ENCODE results near the gene CHAF1B.
"Not testable (repeated sequence)": the region's sequence is repeated elsewhere in the genome, so short reads cannot be mapped to it uniquely, and the experiment has no call there.

The CHAF1B gene

GRCh38 chr21:36385233-36386030, at the start of gene CHAF1B:
CHAF1B (plus strand) TSS chr21:36385392; CDS start chr21:36386137, 745 bp downstream.
- H3K9me3 Mint-ChIP-seq: no peaks in the 10 kb centered on the region
- no peaks in the 10 kb centered on the region for H3K36me3 Mint-ChIP-seq (ENCODE audit: low read depth)
- H3K4me1 Mint-ChIP-seq (ENCODE audit: low read depth): no peaks in the 10 kb centered on the region
- H3K27ac Mint-ChIP-seq: no peak within 1 kb of the TSS
- H3K4me3 Mint-ChIP-seq: peak within 1 kb of the TSS; percentile 52
- H3K27me3 Mint-ChIP-seq: no peaks in the 10 kb centered on the region
- intact Hi-C loops (cut with micrococcal nuclease): no loop called here

DNA sequence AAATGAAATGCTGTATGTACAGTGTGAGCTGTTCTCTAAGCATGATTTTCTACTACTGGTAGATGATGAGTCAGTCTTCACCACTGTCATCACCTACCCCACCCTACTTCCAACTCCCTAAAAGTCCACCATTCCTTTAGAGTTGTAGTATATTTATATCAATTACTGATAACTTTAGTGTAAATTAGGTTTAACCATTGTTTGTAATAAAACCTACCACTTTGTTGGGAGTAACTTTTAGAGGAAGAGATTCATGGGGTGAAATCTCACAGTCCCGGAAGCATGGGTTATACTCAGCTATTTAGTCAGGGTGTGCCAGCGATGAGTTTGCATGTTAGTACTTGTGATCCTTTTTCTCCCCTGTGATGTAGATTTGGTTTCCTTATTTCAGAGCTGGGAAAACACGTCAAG, 48.1 kb upstream of the CHAF1B start:
- Mint-ChIP-seq H3K9me3 (no peaks in the 10 kb centered on the region), H3K4me1 (ENCODE audit: low read depth) (no peaks in the 10 kb centered on the region), H3K36me3 (ENCODE audit: low read depth) (peaks cover 98% of the 10 kb centered on the region), H3K4me3 (no peak overlapping the region), H3K27ac (no peak overlapping the region), H3K27me3 (no peaks in the 10 kb centered on the region)
- intact Hi-C loops (cut with micrococcal nuclease): no loop called here

GRCh38 chr21:36338975-36339374, 46.2 kb upstream of the CHAF1B start:
- no peaks in the 10 kb centered on the region for H3K9me3 Mint-ChIP-seq
- peaks cover 100% of the 10 kb centered on the region for H3K36me3 Mint-ChIP-seq (ENCODE audit: low read depth)
- intact Hi-C loops (cut with micrococcal nuclease): no loop called here
- H3K27ac Mint-ChIP-seq: no peak overlapping the region
- no peak overlapping the region for H3K4me3 Mint-ChIP-seq
- H3K27me3 Mint-ChIP-seq: no peaks in the 10 kb centered on the region
- no peaks in the 10 kb centered on the region for H3K4me1 Mint-ChIP-seq (ENCODE audit: low read depth)

GRCh38 chr21:36342581-36342980, 42.6 kb upstream of the CHAF1B start:
- H3K36me3 Mint-ChIP-seq (ENCODE audit: low read depth): peaks cover 100% of the 10 kb centered on the region
- intact Hi-C loops (cut with micrococcal nuclease); H3K27ac Mint-ChIP-seq; H3K9me3 Mint-ChIP-seq; H3K4me3 Mint-ChIP-seq; H3K27me3 Mint-ChIP-seq; H3K4me1 Mint-ChIP-seq (ENCODE audit: low read depth): not testable (repeated sequence)

GRCh38 chr21:36344931-36345330, 40.3 kb upstream of the CHAF1B start:
- Mint-ChIP-seq H3K27me3 (no peaks in the 10 kb centered on the region), H3K9me3 (no peaks in the 10 kb centered on the region), H3K27ac (no peak overlapping the region), H3K4me1 (ENCODE audit: low read depth) (no peaks in the 10 kb centered on the region), H3K4me3 (no peak overlapping the region), H3K36me3 (ENCODE audit: low read depth) (peaks cover 99% of the 10 kb centered on the region)
- intact Hi-C loops (cut with micrococcal nuclease): no loop called here

DNA sequence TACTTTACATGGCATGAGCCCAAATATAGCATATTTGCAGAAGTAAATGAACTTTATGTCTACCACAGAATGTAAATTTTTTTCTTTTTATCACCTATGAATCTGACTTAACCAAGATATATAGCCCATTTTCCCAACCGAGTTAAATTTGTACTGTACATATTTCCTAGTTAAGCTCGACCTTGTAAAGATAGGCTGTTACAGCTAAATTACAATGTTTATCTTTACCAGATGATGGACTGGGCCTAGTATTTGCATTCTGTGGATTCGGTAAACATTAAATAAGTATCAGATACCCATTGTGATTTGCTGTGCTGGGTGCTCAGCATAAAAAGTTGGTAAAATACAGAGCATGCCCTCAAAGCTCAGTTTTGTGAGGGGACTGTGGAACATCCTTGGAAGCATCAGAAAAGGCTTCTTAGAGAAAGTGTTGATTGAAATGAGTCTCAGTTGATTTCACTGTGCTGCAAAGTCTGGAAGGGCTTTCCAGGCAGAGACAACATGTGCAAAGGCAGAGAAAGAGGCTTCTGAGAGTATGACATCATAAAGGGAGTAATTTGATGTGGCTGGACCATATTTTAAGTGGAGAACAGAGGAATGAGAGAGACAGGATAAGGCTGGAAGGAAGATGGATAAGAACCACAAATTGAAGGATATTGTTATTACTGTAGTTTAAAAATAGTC, 37.8 kb upstream of the CHAF1B start:
- peaks cover 99% of the 10 kb centered on the region for H3K36me3 Mint-ChIP-seq (ENCODE audit: low read depth)
- H3K4me3 Mint-ChIP-seq: no peak overlapping the region
- H3K27ac Mint-ChIP-seq: no peak overlapping the region
- no peaks in the 10 kb centered on the region for H3K27me3 Mint-ChIP-seq
- intact Hi-C loops (cut with micrococcal nuclease): no loop called here
- H3K4me1 Mint-ChIP-seq (ENCODE audit: low read depth): no peaks in the 10 kb centered on the region
- H3K9me3 Mint-ChIP-seq: no peaks in the 10 kb centered on the region

GRCh38 chr21:36347962-36348328, 37.2 kb upstream of the CHAF1B start:
- Mint-ChIP-seq H3K36me3 (ENCODE audit: low read depth) (peaks cover 99% of the 10 kb centered on the region), H3K4me1 (ENCODE audit: low read depth) (no peaks in the 10 kb centered on the region), H3K27me3 (no peaks in the 10 kb centered on the region), H3K4me3 (no peak overlapping the region), H3K27ac (no peak overlapping the region), H3K9me3 (no peaks in the 10 kb centered on the region)
- intact Hi-C loops (cut with micrococcal nuclease): no loop called here

- no peaks in the 10 kb centered on the region for H3K4me1 Mint-ChIP-seq (ENCODE audit: low read depth)
- H3K36me3 Mint-ChIP-seq (ENCODE audit: low read depth): peaks cover 96% of the 10 kb centered on the region
These were observed 35.9 kb upstream of the CHAF1B start for GRCh38 chr21:36349315-36349714.

GRCh38 chr21:36350282-36350910, 34.8 kb upstream of the CHAF1B start:
- intact Hi-C loops (cut with micrococcal nuclease): no loop called here
- no peaks in the 10 kb centered on the region for H3K9me3 Mint-ChIP-seq
- no peak overlapping the region for H3K4me3 Mint-ChIP-seq
- H3K27me3 Mint-ChIP-seq: no peaks in the 10 kb centered on the region
- peaks cover 96% of the 10 kb centered on the region for H3K36me3 Mint-ChIP-seq (ENCODE audit: low read depth)
- no peak overlapping the region for H3K27ac Mint-ChIP-seq
- H3K4me1 Mint-ChIP-seq (ENCODE audit: low read depth): no peaks in the 10 kb centered on the region

More at GRCh38 chr21:36349315-36349714, 35.9 kb upstream of the CHAF1B start:
- Mint-ChIP-seq H3K27ac (no peak overlapping the region), H3K27me3 (no peaks in the 10 kb centered on the region), H3K9me3 (no peaks in the 10 kb centered on the region), H3K4me3 (no peak overlapping the region)
- intact Hi-C loops (cut with micrococcal nuclease): no loop called here

- Mint-ChIP-seq H3K27ac (no peak overlapping the region), H3K4me1 (ENCODE audit: low read depth) (no peaks in the 10 kb centered on the region), H3K27me3 (no peaks in the 10 kb centered on the region), H3K9me3 (no peaks in the 10 kb centered on the region), H3K4me3 (no peak overlapping the region), H3K36me3 (ENCODE audit: low read depth) (peaks cover 81% of the 10 kb centered on the region)
- intact Hi-C loops (cut with micrococcal nuclease): no loop called here
These were observed 30.1 kb upstream of the CHAF1B start for GRCh38 chr21:36354918-36355680.

DNA sequence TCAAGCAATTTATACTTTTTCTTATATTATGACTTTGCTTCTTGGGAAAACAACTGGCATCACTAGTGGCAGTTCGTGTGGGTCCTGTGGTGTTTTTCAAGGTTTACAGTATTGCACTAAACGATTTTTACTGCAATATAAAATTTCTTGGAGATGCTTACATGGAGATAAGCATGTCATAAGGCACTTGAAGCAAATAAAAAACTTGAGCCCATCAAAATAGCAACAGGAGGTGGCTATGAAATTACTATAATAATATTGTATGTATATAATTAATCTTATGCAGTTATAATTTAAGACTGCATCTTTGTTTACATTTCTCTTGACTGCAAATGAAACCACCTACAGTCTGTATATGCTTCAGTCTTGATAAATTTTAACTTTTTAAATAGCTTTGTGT, 29.3 kb upstream of the CHAF1B start:
- intact Hi-C loops (cut with micrococcal nuclease): no loop called here
- H3K36me3 Mint-ChIP-seq (ENCODE audit: low read depth): peaks cover 81% of the 10 kb centered on the region
- H3K4me1 Mint-ChIP-seq (ENCODE audit: low read depth): no peaks in the 10 kb centered on the region
- H3K27me3 Mint-ChIP-seq: no peaks in the 10 kb centered on the region
- H3K9me3 Mint-ChIP-seq: no peaks in the 10 kb centered on the region
- H3K4me3 Mint-ChIP-seq: no peak overlapping the region
- H3K27ac Mint-ChIP-seq: no peak overlapping the region

DNA sequence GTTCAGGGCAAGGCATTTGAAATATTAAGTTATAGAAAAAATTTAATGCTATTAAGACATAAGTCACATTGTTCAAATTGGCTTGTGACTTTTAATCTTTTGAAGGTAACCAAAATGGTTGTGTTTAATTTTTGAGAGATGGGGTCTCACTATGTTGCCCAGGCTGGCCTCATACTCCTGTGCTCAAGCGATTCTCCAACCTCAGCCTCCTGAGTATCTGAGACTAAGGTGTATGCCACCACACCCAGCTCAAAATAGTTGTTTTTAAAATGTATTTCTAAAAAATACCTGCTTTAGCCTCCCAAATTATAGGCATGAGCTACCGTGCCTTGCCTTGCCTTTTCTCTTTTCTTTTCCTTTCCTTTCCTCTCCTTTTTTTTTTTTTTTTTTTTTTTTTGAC, 26.0 kb upstream of the CHAF1B start:
- no peak overlapping the region for H3K27ac Mint-ChIP-seq
- no peaks in the 10 kb centered on the region for H3K9me3 Mint-ChIP-seq
- H3K27me3 Mint-ChIP-seq: no peaks in the 10 kb centered on the region
- intact Hi-C loops (cut with micrococcal nuclease): no loop called here
- peaks cover 84% of the 10 kb centered on the region for H3K36me3 Mint-ChIP-seq (ENCODE audit: low read depth)
- H3K4me3 Mint-ChIP-seq: no peak overlapping the region
- H3K4me1 Mint-ChIP-seq (ENCODE audit: low read depth): no peaks in the 10 kb centered on the region

GRCh38 chr21:36369064-36369685, 16.0 kb upstream of the CHAF1B start:
- intact Hi-C loops (cut with micrococcal nuclease): no loop called here
- Mint-ChIP-seq H3K4me1 (ENCODE audit: low read depth) (no peaks in the 10 kb centered on the region), H3K9me3 (no peaks in the 10 kb centered on the region), H3K27ac (no peak overlapping the region), H3K27me3 (no peaks in the 10 kb centered on the region), H3K36me3 (ENCODE audit: low read depth) (peaks cover 100% of the 10 kb centered on the region), H3K4me3 (no peak overlapping the region)

All from dendritic cell treated with granulocyte-macrophage colony-stimulating factor and Interleukin-4, amounts not matched to agents 40 ng/mL and 50 ng/mL, for 4 days (primary cell).